Activated CD8-positive, alpha-beta memory T cell treated with anti-CD3 and anti-CD28 coated beads for 1 hour (primary cell): ENCODE results near the gene RALGPS1.

Experiments used
- DNase-seq, 2 donors: peaks; one replicate each; pipeline ENCODE4 v3.0.0-alpha.2; 2020; ENCODE audit warnings: low read depth in 1 of 2; ENCODE audit errors: extremely low read depth in 1 of 2

Gene RALGPS1

GRCh38 chr9:127050152-127050551 lies 135.6 kb downstream of the RALGPS1 start:
- DNase-seq: no peak

- no peak for DNase-seq
These were observed 136.0 kb downstream of the RALGPS1 start for GRCh38 chr9:127050591-127051001.

- no peak for DNase-seq
These were observed 137.5 kb downstream of the RALGPS1 start for GRCh38 chr9:127051881-127052595.

GRCh38 chr9:127053057-127053821 lies 138.7 kb downstream of the RALGPS1 start:
- DNase-seq: no peak

- no peak for DNase-seq
These were observed 139.4 kb downstream of the RALGPS1 start for GRCh38 chr9:127053960-127054359.

- no peak for DNase-seq
These were observed 141.3 kb downstream of the RALGPS1 start for GRCh38 chr9:127055745-127056402.

- no peak for DNase-seq
These were observed 141.9 kb downstream of the RALGPS1 start for GRCh38 chr9:127056446-127056845.

- DNase-seq: no peak
These were observed 143.5 kb downstream of the RALGPS1 start for GRCh38 chr9:127058011-127058644.

GRCh38 chr9:127058645-127059021 lies 144.1 kb downstream of the RALGPS1 start:
- DNase-seq: no peak

GRCh38 chr9:127059030-127059429 lies 144.4 kb downstream of the RALGPS1 start:
- no peak for DNase-seq

- DNase-seq: no peak
These were observed 145.3 kb downstream of the RALGPS1 start for GRCh38 chr9:127059765-127060361.

GRCh38 chr9:127061411-127061810 lies 146.8 kb downstream of the RALGPS1 start:
- no peak for DNase-seq

GRCh38 chr9:127064335-127064734 lies 149.8 kb downstream of the RALGPS1 start:
- DNase-seq: no peak

GRCh38 chr9:127065592-127065991 lies 151.0 kb downstream of the RALGPS1 start:
- DNase-seq: no peak

GRCh38 chr9:127066060-127066850 lies 151.7 kb downstream of the RALGPS1 start:
- DNase-seq: no peak

- no peak for DNase-seq
These were observed 152.2 kb downstream of the RALGPS1 start for GRCh38 chr9:127066851-127067136.

GRCh38 chr9:127067603-127068220 lies 153.1 kb downstream of the RALGPS1 start:
- DNase-seq: no peak

GRCh38 chr9:127074561-127075548 lies 160.3 kb downstream of the RALGPS1 start:
- DNase-seq: no peak
